HG02678 (cell line): ENCODE measurements around the gene TMED6.

ENCODE experiments used
- ATAC-seq: cut with Tn5 transposase; IDR thresholded peaks from one replicate; pipeline ENCODE4 v1.9.1; 2021; ENCODE audit warnings: mild to moderate bottlenecking, moderate library complexity; ENCODE audit not compliant: unreplicated experiment

Gene TMED6

GRCh38 chr16:69324585-69325253 is 26.9 kb downstream of the TMED6 start:
- ATAC-seq, result no peak

- no peak for ATAC-seq
Measured at GRCh38 chr16:69324013-69324531, 27.5 kb downstream of the TMED6 start.

GRCh38 chr16:69323415-69323814 is 28.2 kb downstream of the TMED6 start:
- no peak for ATAC-seq

GRCh38 chr16:69322343-69322742 is 29.2 kb downstream of the TMED6 start:
- no peak for ATAC-seq

- no peak for ATAC-seq
Measured at GRCh38 chr16:69321080-69321479, 30.5 kb downstream of the TMED6 start.

- ATAC-seq, result no peak
Measured at GRCh38 chr16:69320740-69321073, 30.9 kb downstream of the TMED6 start.

GRCh38 chr16:69319826-69320739 is 31.5 kb downstream of the TMED6 start:
- no peak for ATAC-seq

GRCh38 chr16:69319381-69319780 is 32.2 kb downstream of the TMED6 start:
- ATAC-seq, result no peak

- no peak for ATAC-seq
Measured at GRCh38 chr16:69318911-69319289, 32.7 kb downstream of the TMED6 start.

- no peak for ATAC-seq
Measured at GRCh38 chr16:69318177-69318910, 33.2 kb downstream of the TMED6 start.

GRCh38 chr16:69316595-69317034 is 35.0 kb downstream of the TMED6 start:
- ATAC-seq, result no peak

GRCh38 chr16:69315486-69316311 is 35.9 kb downstream of the TMED6 start:
- no peak for ATAC-seq

GRCh38 chr16:69314534-69314933 is 37.1 kb downstream of the TMED6 start:
- ATAC-seq, result no peak

GRCh38 chr16:69313469-69313868 is 38.1 kb downstream of the TMED6 start:
- ATAC-seq, result no peak

GRCh38 chr16:69311533-69312387 is 39.8 kb downstream of the TMED6 start:
- ATAC-seq, result peak; percentile 40

GRCh38 chr16:69310653-69311532 is 40.7 kb downstream of the TMED6 start, which contains the start of gene VPS4A:
Gene VPS4A (plus strand): TSS chr16:69311350. CDS start chr16:69311512, 162 bp downstream.
- peak; percentile 94 for ATAC-seq

- ATAC-seq, result no peak
Measured at GRCh38 chr16:69309316-69309715, 42.3 kb downstream of the TMED6 start.

GRCh38 chr16:69307856-69308255 is 43.7 kb downstream of the TMED6 start:
- ATAC-seq, result no peak
